CD8-positive, alpha-beta memory T cell (primary cell): ENCODE results near the gene KRTAP9-1. TPM values are rescaled to one million over a fixed set of nuclear protein-coding genes. Genes with fewer than 3 reads are reported as not detected.

ENCODE experiments used
- CTCF ChIA-PET: fragments of 350-600 bp; sonication (Branson Sonifier 250); formaldehyde crosslinking; loops from one replicate; lab custom pipeline; 2021; ENCODE audit warnings: antibody characterized with exemption; lab: Charles Lee
- POLR2A ChIA-PET: fragments of 350-600 bp; sonication (Branson Sonifier 250); formaldehyde crosslinking; loops from one replicate; lab custom pipeline; 2021; ENCODE audit warnings: antibody characterized with exemption; lab: Charles Lee
- DNase-seq, 5 donors: peaks; one replicate each; pipeline versions ENCODE4 v3.0.0 to v3.0.0-alpha.2; 2020 to 2022; ENCODE audit warnings: mixed read lengths in 1 of 5
- H3K27ac ChIP-seq: one replicate; pipeline ENCODE4 v1.7.0; 2013; ENCODE audit warnings: low read depth, mild to moderate bottlenecking, low read length, moderate library complexity
- H3K27me3 ChIP-seq: 2 replicates; pipeline ENCODE4 v1.7.0; 2013; ENCODE audit warnings: low read length, mild to moderate bottlenecking; ENCODE audit not compliant: insufficient read depth, poor library complexity, severe bottlenecking
- H3K36me3 ChIP-seq: 2 replicates; pipeline ENCODE4 v1.7.0; 2013; ENCODE audit warnings: mild to moderate bottlenecking, low read length, moderate library complexity; ENCODE audit not compliant: insufficient read depth
- H3K4me1 ChIP-seq: 2 replicates; pipeline ENCODE4 v1.7.0; 2013; ENCODE audit warnings: mild to moderate bottlenecking, low read length, moderate library complexity; ENCODE audit not compliant: insufficient read depth
- H3K4me3 ChIP-seq: 2 replicates; pipeline ENCODE4 v1.7.0; 2013; ENCODE audit warnings: mild to moderate bottlenecking, low read length
- H3K9me3 ChIP-seq: 2 replicates; pipeline ENCODE4 v1.7.0; 2013; ENCODE audit warnings: mild to moderate bottlenecking, low read length
- H3K27ac Mint-ChIP-seq, 8 donors: one replicate each; pipeline ENCODE4 v1.8.0; 2020 to 2021; ENCODE audit warnings: mixed read lengths in 8 of 8, mild to moderate bottlenecking in 6 of 8, inconsistent platforms in 3 of 8, moderate library complexity in 3 of 8
- H3K27me3 Mint-ChIP-seq, 2 donors: one replicate each; pipeline ENCODE4 v1.8.0; 2020 to 2021; ENCODE audit warnings: mixed read lengths in 2 of 2, mild to moderate bottlenecking in 1 of 2, moderate library complexity in 1 of 2
- H3K36me3 Mint-ChIP-seq, 3 donors: one replicate each; pipeline ENCODE4 v1.8.0; 2020 to 2021; ENCODE audit warnings: mixed read lengths in 3 of 3, inconsistent platforms in 1 of 3, mild to moderate bottlenecking in 1 of 3
- H3K4me1 Mint-ChIP-seq, 3 donors: one replicate each; pipeline ENCODE4 v1.8.0; 2020 to 2021; ENCODE audit warnings: mixed read lengths in 3 of 3, inconsistent platforms in 1 of 3, mild to moderate bottlenecking in 1 of 3
- H3K4me3 Mint-ChIP-seq, 7 donors: one replicate each; pipeline ENCODE4 v1.8.0; 2020 to 2021; ENCODE audit warnings: mixed read lengths in 7 of 7, mild to moderate bottlenecking in 6 of 7, moderate library complexity in 4 of 7, inconsistent platforms in 2 of 7
- H3K9me3 Mint-ChIP-seq, 5 donors: one replicate each; pipeline ENCODE4 v1.8.0; 2020 to 2022; ENCODE audit warnings: mixed read lengths in 5 of 5, mild to moderate bottlenecking in 3 of 5, moderate library complexity in 2 of 5, inconsistent platforms in 1 of 5
- polyA plus RNA-seq: library from polyadenylated mRNA; unstranded; fragments of 300-500 nt; fragmentation: Illumina TruSeq; gene quantifications from one replicate; pipeline ENCODE4 v1.2.3, GENCODE V29; 2021
- total RNA-seq, 2 experiments: library from RNA; stranded (reverse); gene quantifications; one replicate each; pipeline ENCODE4 v1.2.3, GENCODE V29; 2021

KRTAP9-1 gene
- total and polyA plus RNA-seq, 3 experiments from 2014 or later, result not detected

GRCh38 chr17:41168121-41168520 is 21.6 kb upstream of the KRTAP9-1 start, which contains the start of gene KRTAP4-3:
Gene KRTAP4-3, minus strand, starts transcription at chr17:41168221. Its CDS starts 49 bp downstream, at chr17:41168172.
- Histone ChIP-seq H3K4me1 (no peaks in the 10 kb centered on the region), H3K9me3 (no peaks in the 10 kb centered on the region), H3K4me3 (no peak within 1 kb of the TSS), H3K27ac (no peak within 1 kb of the TSS), H3K36me3 (no peaks in the 10 kb centered on the region), H3K27me3 (no peaks in the 10 kb centered on the region)
- no peak within 1 kb of the TSS for H3K4me3 Mint-ChIP-seq
- peaks cover 3 to 17% of the 10 kb centered on the region in 2 donors for H3K27me3 Mint-ChIP-seq
- ChIA-PET CTCF (no interaction called here), POLR2A (no interaction called here)
- no peaks in the 10 kb centered on the region for H3K36me3 Mint-ChIP-seq
- H3K4me1 Mint-ChIP-seq, result peaks cover 0 to 7% (median 0%) of the 10 kb centered on the region in 3 donors
- H3K27ac Mint-ChIP-seq, result peak within 1 kb of the TSS in 1 of 8 donors; percentile 17
- H3K9me3 Mint-ChIP-seq, result no peaks in the 10 kb centered on the region
- no peak for DNase-seq

- Mint-ChIP-seq H3K27me3 (peaks cover 9 to 13% of the 10 kb centered on the region in 2 donors), H3K9me3 (no peaks in the 10 kb centered on the region), H3K4me1 (peaks cover 0 to 8% (median 0%) of the 10 kb centered on the region in 3 donors), H3K4me3 (no peak overlapping the region), H3K36me3 (no peaks in the 10 kb centered on the region), H3K27ac (no peak overlapping the region)
- Histone ChIP-seq H3K27me3 (no peaks in the 10 kb centered on the region), H3K4me1 (no peaks in the 10 kb centered on the region), H3K27ac (no peak overlapping the region), H3K36me3 (no peaks in the 10 kb centered on the region), H3K9me3 (no peaks in the 10 kb centered on the region), H3K4me3 (no peak overlapping the region)
- DNase-seq, result no peak
- ChIA-PET CTCF (no interaction called here), POLR2A (no interaction called here)
These were observed 17.8 kb upstream of the KRTAP9-1 start for GRCh38 chr17:41171886-41172285.

GRCh38 chr17:41176744-41177387 is 12.8 kb upstream of the KRTAP9-1 start:
- Histone ChIP-seq H3K36me3 (no peaks in the 10 kb centered on the region), H3K4me3 (no peak overlapping the region), H3K4me1 (no peaks in the 10 kb centered on the region), H3K27me3 (no peaks in the 10 kb centered on the region), H3K9me3 (no peaks in the 10 kb centered on the region), H3K27ac (no peak overlapping the region)
- H3K4me3 Mint-ChIP-seq, result no peak overlapping the region
- DNase-seq, result no peak
- no peaks in the 10 kb centered on the region for H3K9me3 Mint-ChIP-seq
- peaks cover 8 to 17% of the 10 kb centered on the region in 2 donors for H3K27me3 Mint-ChIP-seq
- H3K4me1 Mint-ChIP-seq, result peaks cover 0 to 4% (median 0%) of the 10 kb centered on the region in 3 donors
- ChIA-PET CTCF (no interaction called here), POLR2A (no interaction called here)
- H3K36me3 Mint-ChIP-seq, result no peaks in the 10 kb centered on the region
- H3K27ac Mint-ChIP-seq, result no peak overlapping the region

- H3K27ac ChIP-seq, result peak within 1 kb of the TSS; percentile 9
- H3K27me3 ChIP-seq, result no peaks in the 10 kb centered on the region
- CTCF ChIA-PET, result no interaction called here
- DNase-seq, result no peak
- no peaks in the 10 kb centered on the region for H3K36me3 ChIP-seq
- H3K27ac Mint-ChIP-seq, result peak within 1 kb of the TSS in 2 of 8 donors; percentile 52 to 66
- no peaks in the 10 kb centered on the region for H3K36me3 Mint-ChIP-seq
- H3K4me3 Mint-ChIP-seq, result no peak within 1 kb of the TSS
- no peaks in the 10 kb centered on the region for H3K9me3 Mint-ChIP-seq
- H3K9me3 ChIP-seq, result no peaks in the 10 kb centered on the region
- peaks cover 6 to 16% of the 10 kb centered on the region in 2 donors for H3K27me3 Mint-ChIP-seq
- no peaks in the 10 kb centered on the region for H3K4me1 ChIP-seq
- POLR2A ChIA-PET, result no interaction called here
- H3K4me3 ChIP-seq, result no peak within 1 kb of the TSS
- H3K4me1 Mint-ChIP-seq, result peaks cover 0 to 2% (median 0%) of the 10 kb centered on the region in 3 donors
These were observed 11.9 kb upstream of the KRTAP9-1 start, which contains the start of gene KRTAP4-2 for GRCh38 chr17:41177727-41178271. Gene KRTAP4-2, minus strand, starts transcription at chr17:41178221. Its CDS starts 57 bp downstream, at chr17:41178164.

- no peaks in the 10 kb centered on the region for H3K36me3 Mint-ChIP-seq
- Histone ChIP-seq H3K4me3 (no peak overlapping the region), H3K9me3 (no peaks in the 10 kb centered on the region), H3K27me3 (no peaks in the 10 kb centered on the region), H3K4me1 (no peaks in the 10 kb centered on the region), H3K36me3 (no peaks in the 10 kb centered on the region), H3K27ac (peak overlapping the region; percentile 9)
- ChIA-PET POLR2A (no interaction called here), CTCF (no interaction called here)
- DNase-seq, result no peak
- H3K27ac Mint-ChIP-seq, result no peak overlapping the region
- H3K27me3 Mint-ChIP-seq, result peaks cover 6 to 16% of the 10 kb centered on the region in 2 donors
- peaks cover 0 to 1% (median 0%) of the 10 kb centered on the region in 3 donors for H3K4me1 Mint-ChIP-seq
- H3K9me3 Mint-ChIP-seq, result no peaks in the 10 kb centered on the region
- no peak overlapping the region for H3K4me3 Mint-ChIP-seq
These were observed 11.3 kb upstream of the KRTAP9-1 start for GRCh38 chr17:41178341-41178740.

- Histone ChIP-seq H3K36me3 (no peaks in the 10 kb centered on the region), H3K27ac (no peak overlapping the region), H3K4me3 (no peak overlapping the region), H3K27me3 (no peaks in the 10 kb centered on the region), H3K9me3 (no peaks in the 10 kb centered on the region), H3K4me1 (no peaks in the 10 kb centered on the region)
- Mint-ChIP-seq H3K4me3 (no peak overlapping the region), H3K27me3 (peaks cover 7 to 17% of the 10 kb centered on the region in 2 donors), H3K4me1 (no peaks in the 10 kb centered on the region), H3K9me3 (no peaks in the 10 kb centered on the region), H3K36me3 (no peaks in the 10 kb centered on the region), H3K27ac (peak overlapping the region in 1 of 8 donors; percentile 66)
- ChIA-PET CTCF (no interaction called here), POLR2A (no interaction called here)
- no peak for DNase-seq
These were observed 10.7 kb upstream of the KRTAP9-1 start for GRCh38 chr17:41178843-41179616.

GRCh38 chr17:41184480-41184961 is 5.2 kb upstream of the KRTAP9-1 start, which contains the start of gene KRTAP4-1:
Gene KRTAP4-1, minus strand, starts transcription at chr17:41184911. Its CDS starts 57 bp downstream, at chr17:41184854.
- CTCF ChIA-PET, result interaction anchor here (0.8 kb wide), 1 partner anchor 9 kb away, joined by 3 read pairs; no protein-coding TSS in a partner anchor
- Mint-ChIP-seq H3K9me3 (no peaks in the 10 kb centered on the region), H3K4me3 (no peak within 1 kb of the TSS), H3K4me1 (no peaks in the 10 kb centered on the region), H3K27ac (peak within 1 kb of the TSS in 1 of 8 donors; percentile 83), H3K27me3 (peaks cover 16 to 48% of the 10 kb centered on the region in 2 donors), H3K36me3 (no peaks in the 10 kb centered on the region)
- no peaks in the 10 kb centered on the region for H3K36me3 ChIP-seq
- no peak within 1 kb of the TSS for H3K4me3 ChIP-seq
- no peak within 1 kb of the TSS for H3K27ac ChIP-seq
- POLR2A ChIA-PET, result no interaction called here
- no peaks in the 10 kb centered on the region for H3K4me1 ChIP-seq
- H3K27me3 ChIP-seq, result no peaks in the 10 kb centered on the region
- H3K9me3 ChIP-seq, result no peaks in the 10 kb centered on the region
- DNase-seq, result no peak
